CD14-positive monocyte (primary cell): ENCODE measurements around the gene LIMCH1. TPM values are rescaled to one million over a fixed set of nuclear protein-coding genes. Genes with fewer than 3 reads are reported as not detected.

Experiments
- DNase-seq, 3 donors: peaks; one replicate each; pipeline ENCODE4 v3.0.0-alpha.2; 2011 to 2022
- H2AFZ ChIP-seq: 2 replicates; pipeline ENCODE4 v1.6.0; 2012; ENCODE audit warnings: mild to moderate bottlenecking, low read depth, low read length, inconsistent platforms; ENCODE audit not compliant: insufficient read depth, poor library complexity, severe bottlenecking
- H3K27ac ChIP-seq, 2 donors: 1 replicate in 1 of 2; 2 replicates in 1 of 2; pipeline ENCODE4 v1.5.1; 2012 to 2013; ENCODE audit warnings: low read length in 2 of 2, control low read depth in 1 of 2, inconsistent platforms in 1 of 2, low read depth in 1 of 2, mild to moderate bottlenecking in 1 of 2
- H3K27me3 ChIP-seq, 2 donors: one replicate each; pipeline versions ENCODE4 v1.6.0 to v1.6.1; 2011 to 2013; ENCODE audit warnings: low read length in 2 of 2; ENCODE audit not compliant: control insufficient read depth in 2 of 2, insufficient read depth in 2 of 2
- H3K36me3 ChIP-seq, 2 donors: replicated peaks in 1 of 2; 1 replicate in 1 of 2; 2 replicates in 1 of 2; pipeline versions ENCODE4 v1.5.1 to v1.6.1; 2012 to 2013; ENCODE audit warnings: low read length in 2 of 2, control low read depth in 1 of 2, inconsistent platforms in 1 of 2, mild to moderate bottlenecking in 1 of 2; ENCODE audit not compliant: insufficient read depth in 2 of 2, control insufficient read depth in 1 of 2
- H3K4me1 ChIP-seq, 2 donors: 1 replicate in 1 of 2; 2 replicates in 1 of 2; pipeline versions ENCODE4 v1.5.1 to v1.6.1; 2012 to 2013; ENCODE audit warnings: low read length in 2 of 2, control low read depth in 1 of 2, inconsistent platforms in 1 of 2, mild to moderate bottlenecking in 1 of 2, moderate library complexity in 1 of 2; ENCODE audit not compliant: insufficient read depth in 2 of 2, control insufficient read depth in 1 of 2
- H3K4me2 ChIP-seq: replicated peaks from 2 replicates; pipeline ENCODE3; 2012; ENCODE audit warnings: low read length, moderate library complexity, mild to moderate bottlenecking; ENCODE audit not compliant: poor library complexity, severe bottlenecking; ENCODE audit errors: extremely low read depth
- H3K4me3 ChIP-seq, 3 experiments: fragments of 200-600 bp in 1 of 3; sonication (generic) in 1 of 3; replicated peaks in 1 of 3; 1 replicate in 2 of 3; 2 replicates in 1 of 3; pipeline ENCODE4 v1.5.1; 2011 to 2013; ENCODE audit warnings: low read length in 3 of 3, mild to moderate bottlenecking in 3 of 3, control low read depth in 2 of 3, low read depth in 2 of 3, inconsistent platforms in 1 of 3, moderate library complexity in 1 of 3
- H3K79me2 ChIP-seq: 2 replicates; pipeline ENCODE4 v1.6.0; 2012; ENCODE audit warnings: mild to moderate bottlenecking, control low read depth, inconsistent platforms, low read length, moderate library complexity; ENCODE audit not compliant: insufficient read depth
- H3K9ac ChIP-seq: 2 replicates; pipeline ENCODE4 v1.6.0; 2017; ENCODE audit warnings: low read length, mild to moderate bottlenecking; ENCODE audit not compliant: insufficient read depth, poor library complexity, severe bottlenecking
- H3K9me3 ChIP-seq, 2 donors: replicated peaks in 1 of 2; 1 replicate in 1 of 2; 2 replicates in 1 of 2; pipeline versions ENCODE4 v1.5.1 to v1.6.1; 2012 to 2013; ENCODE audit warnings: low read length in 2 of 2, control low read depth in 1 of 2; ENCODE audit not compliant: control insufficient read depth in 1 of 2, insufficient read depth in 1 of 2
- H4K20me1 ChIP-seq: 2 replicates; pipeline ENCODE4 v1.6.0; 2012; ENCODE audit warnings: mild to moderate bottlenecking, low read length, control low read depth, moderate library complexity; ENCODE audit not compliant: insufficient read depth
- H3K27ac Mint-ChIP-seq, 7 donors: one replicate each; pipeline ENCODE4 v1.8.0; 2020; ENCODE audit warnings: mild to moderate bottlenecking in 7 of 7, mixed read lengths in 7 of 7, moderate library complexity in 6 of 7, inconsistent platforms in 2 of 7
- H3K27me3 Mint-ChIP-seq, 3 donors: one replicate each; pipeline ENCODE4 v1.8.0; 2021 to 2022; ENCODE audit warnings: low read depth in 3 of 3, mild to moderate bottlenecking in 3 of 3, mixed read lengths in 3 of 3, moderate library complexity in 3 of 3, inconsistent platforms in 1 of 3
- H3K36me3 Mint-ChIP-seq, 2 donors: one replicate each; pipeline ENCODE4 v1.8.0; 2020; ENCODE audit warnings: mixed read lengths in 2 of 2, inconsistent platforms in 1 of 2, mild to moderate bottlenecking in 1 of 2
- H3K4me1 Mint-ChIP-seq: one replicate; pipeline ENCODE4 v1.8.0; 2020; ENCODE audit warnings: mild to moderate bottlenecking, mixed read lengths
- H3K4me3 Mint-ChIP-seq, 2 donors: one replicate each; pipeline ENCODE4 v1.8.0; 2020; ENCODE audit warnings: mild to moderate bottlenecking in 2 of 2, mixed read lengths in 2 of 2, moderate library complexity in 1 of 2
- H3K9me3 Mint-ChIP-seq, 7 donors: one replicate each; pipeline ENCODE4 v1.8.0; 2020 to 2022; ENCODE audit warnings: mixed read lengths in 7 of 7, mild to moderate bottlenecking in 6 of 7, moderate library complexity in 6 of 7, inconsistent platforms in 2 of 7
- WGBS: methylation state at CpG from one replicate; pipeline ENCODE4 v1.1.5; 2013; ENCODE audit warnings: missing lambda C conversion rate; ENCODE audit not compliant: insufficient coverage; 5-methylcytosine and 5-hydroxymethylcytosine counted together
- intact Hi-C, 2 donors: fragments of 100-400 bp; cut with micrococcal nuclease; formaldehyde crosslinking; loops; one replicate each; pipeline versions ENCODE4 v1.15.0 to v1.15.1; 2023
- polyA plus RNA-seq, 3 donors: library from polyadenylated mRNA; depleted of rRNA in 1 of 3; unstranded in 2 of 3; stranded (reverse) in 1 of 3; fragments of 300-500 nt in 2 of 3; fragments of >200 nt in 1 of 3; fragmentation: Illumina TruSeq in 2 of 3; gene quantifications; 1 replicate in 2 of 3; 2 replicates in 1 of 3; pipeline ENCODE4 v1.2.3, GENCODE V29; 2012 to 2021
- TF ChIP-seq, protein P1 (sequence below): fragments of 200-600 bp; IDR thresholded peaks from one replicate; pipeline ENCODE4 v1.8.0; 2022; ENCODE audit warnings: antibody characterized with exemption, mild to moderate bottlenecking

LIMCH1 gene
- polyA plus RNA-seq, 3 donors: 0.25 to 0.64 (median 0.32) TPM

DNA sequence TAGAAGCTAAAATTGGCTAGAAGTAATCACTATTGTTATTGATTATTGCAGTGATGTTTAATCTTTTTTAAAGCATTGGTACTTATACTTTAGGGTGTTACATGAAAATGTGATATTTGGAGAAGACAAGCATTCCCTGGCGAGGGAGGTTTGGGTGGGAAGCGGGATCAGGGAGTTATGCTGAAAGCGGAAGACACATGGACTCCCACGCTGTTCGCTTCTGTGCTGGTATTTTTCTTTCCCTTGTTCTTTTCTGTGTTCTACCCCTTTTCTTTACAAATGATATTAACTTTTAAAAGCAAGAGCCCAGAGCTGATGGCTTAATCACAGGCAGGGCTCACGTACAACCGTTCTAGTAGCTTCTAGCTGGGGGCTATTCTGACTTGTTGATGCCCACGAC, 148.9 kb downstream of the LIMCH1 start:
- H3K9me3 Mint-ChIP-seq: no peaks in the 10 kb centered on the region
- no peaks in the 10 kb centered on the region for H3K36me3 Mint-ChIP-seq
- H2AFZ ChIP-seq: no peak overlapping the region
- H3K27me3 Mint-ChIP-seq: peaks cover 1 to 3% (median 2%) of the 10 kb centered on the region in 3 donors
- H3K27ac Mint-ChIP-seq: no peak overlapping the region
- WGBS: 100% methylated on average over 2 of the region's 8 CpGs
- H3K4me3 Mint-ChIP-seq: no peak overlapping the region
- no peak overlapping the region for H3K4me3 ChIP-seq
- H3K27me3 ChIP-seq: no peaks in the 10 kb centered on the region
- H3K4me1 ChIP-seq: no peaks in the 10 kb centered on the region
- no peak for DNase-seq
- no peak overlapping the region for H3K4me2 ChIP-seq
- H3K27ac ChIP-seq: no peak overlapping the region
- no peaks in the 10 kb centered on the region for H3K79me2 ChIP-seq
- no peaks in the 10 kb centered on the region for H3K9me3 ChIP-seq
- H3K4me1 Mint-ChIP-seq: no peaks in the 10 kb centered on the region
- intact Hi-C loops: no loop called here
- TF ChIP-seq, protein P1, sequence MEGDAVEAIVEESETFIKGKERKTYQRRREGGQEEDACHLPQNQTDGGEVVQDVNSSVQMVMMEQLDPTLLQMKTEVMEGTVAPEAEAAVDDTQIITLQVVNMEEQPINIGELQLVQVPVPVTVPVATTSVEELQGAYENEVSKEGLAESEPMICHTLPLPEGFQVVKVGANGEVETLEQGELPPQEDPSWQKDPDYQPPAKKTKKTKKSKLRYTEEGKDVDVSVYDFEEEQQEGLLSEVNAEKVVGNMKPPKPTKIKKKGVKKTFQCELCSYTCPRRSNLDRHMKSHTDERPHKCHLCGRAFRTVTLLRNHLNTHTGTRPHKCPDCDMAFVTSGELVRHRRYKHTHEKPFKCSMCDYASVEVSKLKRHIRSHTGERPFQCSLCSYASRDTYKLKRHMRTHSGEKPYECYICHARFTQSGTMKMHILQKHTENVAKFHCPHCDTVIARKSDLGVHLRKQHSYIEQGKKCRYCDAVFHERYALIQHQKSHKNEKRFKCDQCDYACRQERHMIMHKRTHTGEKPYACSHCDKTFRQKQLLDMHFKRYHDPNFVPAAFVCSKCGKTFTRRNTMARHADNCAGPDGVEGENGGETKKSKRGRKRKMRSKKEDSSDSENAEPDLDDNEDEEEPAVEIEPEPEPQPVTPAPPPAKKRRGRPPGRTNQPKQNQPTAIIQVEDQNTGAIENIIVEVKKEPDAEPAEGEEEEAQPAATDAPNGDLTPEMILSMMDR: no peak
- no peaks in the 10 kb centered on the region for H4K20me1 ChIP-seq
- H3K36me3 ChIP-seq: no peaks in the 10 kb centered on the region
- H3K9ac ChIP-seq: no peak overlapping the region

DNA sequence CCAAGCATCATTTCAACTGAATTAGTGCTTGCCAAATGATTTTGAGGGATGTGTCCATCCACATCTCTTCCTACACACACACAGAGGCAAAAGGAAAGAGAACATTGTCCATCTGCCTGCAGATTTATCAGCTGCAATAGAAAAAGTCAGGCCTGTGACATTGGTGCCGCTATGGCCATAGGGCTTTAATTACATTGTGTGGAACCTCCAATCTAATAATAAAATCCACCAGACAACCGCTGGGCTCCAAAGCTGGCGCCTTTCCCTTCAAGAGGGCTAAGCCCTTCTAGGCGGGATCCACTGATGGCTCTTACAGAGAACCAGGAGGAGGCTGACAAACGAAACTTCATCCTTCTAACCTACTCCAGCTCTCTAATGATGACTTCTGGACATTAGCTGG, 150.0 kb downstream of the LIMCH1 start:
- Histone ChIP-seq H3K27me3 (no peaks in the 10 kb centered on the region), H3K27ac (no peak overlapping the region), H3K4me1 (no peaks in the 10 kb centered on the region), H3K9ac (no peak overlapping the region), H3K4me3 (no peak overlapping the region), H3K36me3 (no peaks in the 10 kb centered on the region), H2AFZ (no peak overlapping the region), H4K20me1 (no peaks in the 10 kb centered on the region), H3K79me2 (no peaks in the 10 kb centered on the region), H3K9me3 (no peaks in the 10 kb centered on the region), H3K4me2 (no peak overlapping the region)
- no peaks in the 10 kb centered on the region for H3K9me3 Mint-ChIP-seq
- no peak overlapping the region for H3K27ac Mint-ChIP-seq
- intact Hi-C loops: no loop called here
- no peak for DNase-seq
- H3K36me3 Mint-ChIP-seq: no peaks in the 10 kb centered on the region
- H3K27me3 Mint-ChIP-seq: peaks cover 1 to 3% (median 2%) of the 10 kb centered on the region in 3 donors
- peaks cover 2% of the 10 kb centered on the region for H3K4me1 Mint-ChIP-seq
- WGBS: 89% methylated on average over 5 of the region's 5 CpGs
- TF ChIP-seq, protein P1: no peak
- H3K4me3 Mint-ChIP-seq: no peak overlapping the region
